C4-2B (cell line): Measurements from ENCODE around the gene TULP1.

Experiments
- H3K27ac ChIP-seq: fragments of 450-650 bp; 2 replicates; pipeline ENCODE4 v1.5.1; 2017
- CTCF ChIP-seq: fragments of 450-650 bp; conservative IDR thresholded peaks from 2 replicates; pipeline ENCODE4 v1.5.1; 2017; ENCODE audit warnings: mild to moderate bottlenecking
- ZFX ChIP-seq: fragments of 450-650 bp; IDR thresholded peaks from 2 replicates; pipeline ENCODE4 v1.6.1; 2017

The TULP1 gene

GRCh38 chr6:35510916-35511561, 1.7 kb downstream of the TULP1 start:
- no peak for TF ChIP-seq CTCF
- no peak for TF ChIP-seq ZFX
- H3K27ac ChIP-seq = no peak overlapping the region

GRCh38 chr6:35508542-35508941, 4.2 kb downstream of the TULP1 start:
- no peak for TF ChIP-seq ZFX
- no peak for TF ChIP-seq CTCF
- H3K27ac ChIP-seq = no peak overlapping the region

GRCh38 chr6:35508027-35508426, 4.7 kb downstream of the TULP1 start:
- no peak overlapping the region for H3K27ac ChIP-seq
- TF ChIP-seq CTCF = no peak
- no peak for TF ChIP-seq ZFX

GRCh38 chr6:35507221-35507620, 5.5 kb downstream of the TULP1 start:
- TF ChIP-seq CTCF (no peak), ZFX (no peak)
- H3K27ac ChIP-seq = no peak overlapping the region

- no peak for TF ChIP-seq ZFX
- TF ChIP-seq CTCF = no peak
- H3K27ac ChIP-seq = no peak overlapping the region
Measured at GRCh38 chr6:35506536-35506935, 6.2 kb downstream of the TULP1 start.

- TF ChIP-seq CTCF (no peak), ZFX (no peak)
- no peak overlapping the region for H3K27ac ChIP-seq
Measured at GRCh38 chr6:35505999-35506412, 6.7 kb downstream of the TULP1 start.

GRCh38 chr6:35503534-35503933, 9.2 kb downstream of the TULP1 start:
- H3K27ac ChIP-seq = no peak overlapping the region
- TF ChIP-seq ZFX (no peak), CTCF (no peak)
